Retina (tissue), 1 donor: ENCODE data around the gene CHPF.

ENCODE experiments used
- DNase-seq: peaks from one replicate; pipeline ENCODE4 v3.0.0-alpha.2; 2016

The CHPF gene

DNA sequence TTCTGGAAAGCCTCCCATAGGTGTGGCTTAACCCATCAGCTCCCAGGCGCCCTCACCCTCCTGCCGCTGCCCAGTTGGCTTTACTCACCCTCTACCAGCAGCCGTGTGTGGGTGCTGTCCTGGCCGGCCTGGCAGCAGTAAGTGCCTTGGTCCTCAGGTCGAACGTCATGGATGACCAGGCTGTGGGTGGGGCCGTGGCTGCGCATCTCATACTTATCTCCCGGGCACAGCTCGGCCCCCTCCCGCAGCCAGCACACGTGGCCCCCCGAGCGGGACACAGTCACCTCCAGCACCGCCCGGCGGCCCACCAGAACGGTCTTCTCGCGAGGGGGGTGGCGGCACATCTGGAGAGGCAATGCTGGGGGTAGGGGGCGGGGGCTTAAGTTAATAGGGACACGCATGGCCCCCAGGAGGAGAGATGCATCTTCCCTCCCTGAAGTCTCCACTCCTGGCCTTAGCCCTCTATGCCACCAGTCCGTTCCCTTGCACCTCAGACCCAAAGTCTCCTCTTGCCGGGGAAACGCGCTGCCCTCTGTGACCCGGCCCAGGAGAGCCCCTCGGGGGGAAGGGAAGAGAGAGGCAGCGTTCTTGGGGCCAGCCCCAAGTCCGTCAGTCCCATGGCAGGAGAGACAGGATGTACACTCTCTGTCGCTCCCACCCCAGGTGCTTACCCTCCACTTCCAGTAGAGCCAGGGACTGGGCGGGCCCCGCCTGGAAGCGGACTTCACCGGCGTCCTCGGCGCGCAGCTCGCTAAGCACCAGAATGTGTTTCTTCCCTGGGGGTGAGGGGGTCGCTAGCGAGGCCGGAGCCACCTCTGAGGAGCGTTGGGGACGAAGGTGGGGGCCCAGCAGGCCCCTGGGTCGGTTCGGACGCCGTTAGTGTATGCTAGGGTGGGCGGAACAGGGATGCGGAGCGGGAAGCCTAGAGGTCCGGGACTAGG lies 8.1 kb upstream of the CHPF start:
- DNase-seq, result peak; percentile 44

- DNase-seq, result no peak
Observed at GRCh38 chr2:219549619-219550018, 6.0 kb upstream of the CHPF start.

- no peak for DNase-seq
Observed at GRCh38 chr2:219548990-219549389, 5.4 kb upstream of the CHPF start.

DNA sequence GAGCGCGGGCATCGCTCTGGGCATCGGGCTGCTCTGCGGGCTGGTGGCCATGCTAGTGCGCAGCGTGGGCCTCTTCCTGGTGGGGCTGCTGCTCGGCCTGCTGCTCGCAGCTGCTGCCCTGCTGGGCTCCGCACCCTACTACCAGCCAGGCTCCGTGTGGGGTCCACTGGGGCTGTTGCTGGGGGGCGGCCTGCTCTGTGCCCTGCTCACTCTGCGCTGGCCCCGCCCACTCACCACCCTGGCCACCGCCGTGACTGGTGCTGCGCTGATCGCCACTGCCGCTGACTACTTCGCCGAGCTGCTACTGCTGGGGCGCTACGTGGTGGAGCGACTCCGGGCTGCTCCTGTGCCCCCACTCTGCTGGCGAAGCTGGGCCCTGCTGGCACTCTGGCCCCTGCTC lies 4.0 kb upstream of the CHPF start:
- DNase-seq, result no peak

DNA sequence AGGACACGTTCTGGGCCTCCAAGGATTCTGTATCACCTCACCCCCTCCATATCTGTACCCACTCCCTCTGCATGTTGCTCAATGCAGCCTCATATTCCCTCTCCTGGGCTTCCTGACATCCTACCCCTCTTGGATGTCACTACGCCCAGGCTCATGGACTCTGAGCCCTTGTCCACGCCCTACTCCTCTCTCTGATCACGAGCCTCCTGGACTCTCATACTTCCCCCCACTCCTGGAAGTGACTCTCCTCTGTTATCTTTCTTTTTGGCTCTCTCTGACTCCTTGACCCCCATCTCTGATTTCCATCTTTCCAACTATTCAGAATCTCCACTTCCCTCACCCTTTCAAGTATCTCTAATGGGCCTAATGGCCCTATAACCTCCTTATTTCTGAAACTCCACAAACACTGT lies 2.3 kb upstream of the CHPF start:
- no peak for DNase-seq

GRCh38 chr2:219545295-219545942 lies 1.8 kb upstream of the CHPF start:
- DNase-seq, result no peak

DNA sequence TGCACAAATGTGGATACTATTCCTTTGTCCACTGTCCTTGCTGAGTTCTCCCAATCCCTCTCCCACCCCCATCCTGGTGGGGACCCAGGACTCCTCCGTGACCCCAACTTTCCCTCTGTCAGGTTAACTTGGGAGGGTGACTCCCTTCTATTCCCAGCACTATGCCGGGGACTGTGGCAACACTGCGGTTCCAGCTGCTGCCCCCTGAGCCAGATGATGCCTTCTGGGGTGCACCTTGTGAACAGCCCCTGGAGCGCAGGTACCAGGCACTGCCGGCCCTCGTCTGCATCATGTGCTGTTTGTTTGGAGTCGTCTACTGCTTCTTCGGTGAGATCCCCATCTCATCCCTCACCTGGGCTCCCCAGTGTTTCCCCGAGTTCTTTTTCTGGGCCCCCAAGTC lies 958 bp upstream of the CHPF start:
- DNase-seq, result no peak

- DNase-seq, result no peak
Observed at GRCh38 chr2:219542931-219543595, 546 bp downstream of the CHPF start.

DNA sequence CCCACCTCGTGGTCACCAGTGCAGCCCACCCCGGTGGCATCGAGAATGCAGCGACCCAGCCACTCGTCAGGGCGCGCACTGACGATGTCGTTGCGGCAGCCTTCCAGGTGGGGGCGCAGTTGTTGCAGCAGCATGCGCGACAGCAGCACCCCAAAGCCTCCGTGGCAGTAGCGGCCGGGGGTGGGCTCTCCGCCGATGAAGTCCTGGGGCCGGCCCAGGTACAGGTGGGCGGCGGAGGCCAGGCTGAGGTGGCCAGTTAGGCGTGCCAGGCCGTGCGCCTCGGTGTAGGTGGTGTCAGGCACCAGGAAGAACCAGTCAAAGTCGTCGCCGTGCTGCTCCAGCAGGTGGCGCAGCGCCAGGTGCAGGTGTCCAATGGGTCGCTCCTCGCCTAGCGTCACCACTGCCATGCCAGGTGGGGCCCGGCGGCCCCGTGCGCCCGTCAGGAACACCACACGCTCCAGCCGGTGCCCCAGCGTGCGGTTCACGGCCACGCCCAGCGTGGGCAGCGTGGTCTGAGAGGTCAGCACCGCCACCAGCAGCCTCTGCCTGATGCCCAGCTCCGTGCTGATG lies 1.9 kb downstream of the CHPF start:
- DNase-seq, result peak; percentile 94

DNA sequence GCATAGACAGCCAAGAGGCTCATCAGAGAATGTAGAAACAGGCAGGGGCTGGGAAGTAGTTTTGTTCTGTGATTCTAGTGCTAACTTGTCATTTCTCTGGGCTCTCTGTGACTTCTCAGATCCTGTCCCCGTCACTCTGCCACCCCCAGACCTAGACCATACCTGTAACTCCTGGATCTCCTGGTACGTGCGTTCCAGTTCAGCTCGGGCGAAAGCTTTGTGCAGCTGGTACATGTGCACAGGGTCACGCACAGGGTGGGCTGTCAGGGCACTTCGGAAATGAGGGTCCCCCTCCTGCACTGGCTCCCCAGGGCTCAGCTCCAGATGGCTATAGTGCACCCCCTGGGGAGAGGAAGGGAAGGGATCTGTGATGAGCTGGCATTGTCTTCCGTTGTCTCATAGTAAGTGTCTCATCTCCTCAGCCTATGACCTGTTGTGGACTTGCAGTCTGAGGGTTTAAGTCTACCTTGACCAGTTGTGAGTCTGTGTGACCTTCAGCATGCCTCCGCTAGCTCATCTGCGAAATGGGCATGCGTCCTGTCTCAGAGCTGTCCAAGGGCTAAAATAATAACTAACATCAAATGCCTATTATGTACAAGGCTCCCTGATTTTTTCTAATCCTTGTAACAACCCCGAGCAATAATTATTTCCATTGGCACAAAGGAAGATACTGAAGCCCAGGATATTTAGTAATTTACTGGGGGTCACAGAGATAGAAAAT lies 2.7 kb downstream of the CHPF start:
- DNase-seq, result no peak

DNA sequence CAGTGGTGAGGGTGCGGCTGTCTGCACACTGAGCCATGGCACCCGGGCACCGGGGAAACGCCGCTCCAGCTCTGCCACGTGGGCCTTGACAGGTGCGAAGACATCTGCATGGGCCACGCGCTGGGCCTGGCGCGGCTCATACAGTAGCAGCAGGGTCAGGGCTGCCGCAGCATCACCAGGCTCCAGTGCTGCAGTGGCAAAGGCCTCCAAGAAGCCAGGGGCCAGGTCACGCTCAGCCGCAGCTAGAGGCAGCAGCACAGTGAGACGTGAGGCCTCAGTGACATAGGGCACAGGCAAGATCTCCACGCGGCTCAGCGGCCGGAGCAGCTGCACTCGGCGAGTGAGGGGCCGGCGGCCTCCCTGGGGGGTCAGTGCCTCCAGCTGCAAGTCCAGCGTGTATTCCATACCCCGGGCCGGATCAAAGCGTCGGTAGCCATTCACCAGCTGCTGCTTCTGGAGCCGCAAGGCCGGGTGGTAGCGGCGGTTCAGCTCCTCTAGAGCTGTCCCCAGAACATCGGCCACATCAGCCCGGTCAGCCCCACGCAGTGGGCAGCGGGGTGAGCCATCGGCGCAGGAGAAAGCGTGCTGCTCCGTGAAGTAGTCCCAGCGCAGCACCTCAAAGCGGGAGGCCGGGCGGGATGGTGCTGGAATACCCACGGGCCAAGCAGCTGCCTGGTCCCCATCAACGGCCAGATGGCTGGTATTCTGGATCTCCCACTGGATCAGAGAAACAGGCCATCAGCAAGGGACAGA lies 3.5 kb downstream of the CHPF start:
- peak; percentile 52 for DNase-seq

DNA sequence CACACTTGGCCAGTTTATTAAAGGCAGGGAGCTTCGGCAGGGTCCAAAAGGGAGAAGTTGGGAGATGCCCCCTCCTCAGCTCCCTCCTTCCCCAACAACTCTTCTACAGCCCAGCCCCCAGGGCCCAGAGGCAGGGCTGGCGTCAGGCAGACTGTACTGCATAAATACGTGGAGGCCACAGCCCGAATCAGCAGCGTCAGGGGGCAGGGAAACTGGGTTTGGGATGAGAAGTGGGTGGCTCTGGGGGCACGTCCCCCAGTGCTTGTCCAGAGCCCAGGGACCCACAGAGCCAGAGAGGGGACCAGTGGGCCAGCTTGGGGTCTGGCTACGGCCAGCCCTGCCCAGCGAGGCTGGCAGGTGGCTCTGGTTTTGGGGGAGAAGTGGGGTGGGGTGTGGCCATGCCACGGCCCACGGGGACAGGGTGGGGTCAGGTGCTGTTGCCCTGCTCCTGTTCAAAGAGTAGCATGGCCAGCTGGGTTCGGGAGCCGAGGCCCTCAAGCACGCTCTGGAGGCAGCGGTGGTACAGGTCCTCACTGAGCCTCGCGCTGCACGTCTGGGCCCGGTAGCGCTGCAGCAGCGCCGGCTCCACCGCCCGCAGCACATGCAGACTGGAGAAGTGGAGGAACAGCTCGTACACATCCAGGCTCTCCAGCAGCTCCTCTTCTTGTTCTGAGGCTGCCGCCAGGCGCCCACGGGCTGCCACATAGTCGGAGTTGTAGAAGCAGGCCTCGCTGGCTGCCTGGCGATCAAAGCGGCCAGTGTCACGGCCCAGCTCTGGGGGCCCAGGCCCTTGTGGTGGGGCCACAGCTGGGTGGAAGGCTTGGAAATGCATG lies 4.4 kb downstream of the CHPF start:
- DNase-seq, result peak; percentile 42

DNA sequence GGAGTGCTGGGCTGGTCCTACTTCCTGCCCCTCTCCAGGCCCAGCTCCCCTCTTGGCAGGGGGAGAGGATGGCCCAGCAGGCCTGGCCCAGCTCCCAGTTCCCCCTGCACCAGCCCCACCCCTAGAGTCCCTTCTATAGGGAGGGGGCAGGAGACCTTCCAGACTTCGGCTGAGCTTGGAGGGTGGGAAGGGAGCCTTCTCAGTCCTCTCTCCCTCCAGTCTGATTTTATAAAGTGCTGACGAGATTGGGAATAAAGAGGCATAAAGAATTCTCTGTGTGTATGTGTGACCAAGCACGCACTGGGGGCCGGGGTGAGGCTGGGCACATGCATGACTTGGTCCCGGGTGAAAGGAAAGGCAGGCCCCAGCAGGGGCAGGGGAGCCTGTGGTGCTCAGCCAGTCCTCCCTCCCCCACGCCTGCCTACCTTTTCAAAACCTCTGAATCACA lies 5.1 kb downstream of the CHPF start:
- peak; percentile 75 for DNase-seq

DNA sequence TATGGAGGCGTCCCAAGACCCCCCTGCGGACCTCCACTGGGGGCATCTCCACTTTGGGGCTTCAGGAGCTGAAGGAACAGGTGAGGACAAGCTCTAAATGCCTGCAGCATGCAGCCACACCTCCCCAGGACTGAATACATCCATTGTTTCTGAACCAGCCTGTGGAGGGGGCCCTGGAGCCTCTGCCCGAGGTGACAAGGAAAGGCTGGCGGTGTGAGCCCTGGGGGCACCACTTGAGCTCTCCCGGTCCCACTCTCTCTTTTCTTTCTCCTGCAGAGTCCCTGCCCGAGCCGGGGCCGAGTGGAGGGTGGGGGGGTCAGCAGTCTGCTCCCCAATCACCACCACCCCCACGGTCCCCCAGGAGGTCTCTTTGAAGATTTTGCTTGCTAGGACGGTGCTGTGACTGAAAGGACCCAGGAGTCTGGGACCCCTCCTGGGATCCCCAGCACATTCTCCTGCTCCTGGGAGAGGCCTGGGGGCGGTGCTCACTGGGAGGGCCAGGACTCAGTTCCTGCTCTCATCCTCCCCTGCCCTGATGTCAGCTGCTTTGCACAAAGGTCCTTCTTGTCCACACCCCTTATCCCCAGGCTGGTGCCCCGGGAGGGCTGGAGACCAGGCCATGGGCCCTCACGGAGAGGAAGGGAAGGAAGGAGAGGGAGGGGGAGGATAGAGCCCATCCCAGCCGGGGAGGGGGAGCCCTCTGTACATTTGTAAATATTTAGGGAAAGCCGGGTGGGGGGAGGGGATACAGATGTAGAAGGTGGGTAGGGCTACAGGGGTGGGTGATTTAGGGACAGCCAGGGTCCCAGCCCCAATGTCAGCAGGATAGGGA lies 5.7 kb downstream of the CHPF start:
- peak; percentile 34 for DNase-seq

- DNase-seq, result no peak
Observed at GRCh38 chr2:219536967-219537366, 6.6 kb downstream of the CHPF start.

DNA sequence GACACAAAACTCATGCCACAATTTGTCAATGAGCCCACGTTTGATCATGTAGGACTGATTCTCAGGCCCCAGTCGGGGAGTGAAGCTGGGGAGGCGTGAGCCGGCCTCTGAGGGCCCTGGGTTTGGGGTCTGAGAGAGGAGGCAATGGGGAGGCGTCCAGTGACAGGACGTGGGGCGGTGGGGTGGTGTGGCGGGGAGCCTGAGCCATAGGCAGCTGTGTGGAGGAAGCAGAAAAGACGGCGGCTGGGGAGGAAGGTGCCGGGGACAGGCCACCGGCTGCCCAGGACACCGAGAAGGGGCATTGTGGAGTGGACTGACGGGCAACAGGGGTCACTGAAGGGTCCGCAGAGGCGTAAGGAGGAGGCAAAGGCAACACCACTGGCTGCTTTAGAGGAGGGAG lies 7.2 kb downstream of the CHPF start:
- DNase-seq, result no peak

- DNase-seq, result no peak
Observed at GRCh38 chr2:219533930-219534661, 9.5 kb downstream of the CHPF start.

DNA sequence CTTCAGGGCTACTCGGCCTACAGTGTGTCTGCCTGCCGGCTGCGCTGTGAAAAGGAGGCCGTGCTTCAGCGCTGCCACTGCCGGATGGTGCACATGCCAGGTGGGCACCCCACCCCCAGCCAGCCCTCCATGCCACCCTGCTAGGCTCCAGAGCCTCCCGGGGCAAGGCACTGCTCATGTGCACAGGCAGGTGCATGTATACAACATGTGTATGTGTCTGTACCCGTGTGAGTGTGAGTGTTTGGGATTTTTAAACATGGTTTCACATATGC lies 11.3 kb downstream of the CHPF start:
- no peak for DNase-seq

DNA sequence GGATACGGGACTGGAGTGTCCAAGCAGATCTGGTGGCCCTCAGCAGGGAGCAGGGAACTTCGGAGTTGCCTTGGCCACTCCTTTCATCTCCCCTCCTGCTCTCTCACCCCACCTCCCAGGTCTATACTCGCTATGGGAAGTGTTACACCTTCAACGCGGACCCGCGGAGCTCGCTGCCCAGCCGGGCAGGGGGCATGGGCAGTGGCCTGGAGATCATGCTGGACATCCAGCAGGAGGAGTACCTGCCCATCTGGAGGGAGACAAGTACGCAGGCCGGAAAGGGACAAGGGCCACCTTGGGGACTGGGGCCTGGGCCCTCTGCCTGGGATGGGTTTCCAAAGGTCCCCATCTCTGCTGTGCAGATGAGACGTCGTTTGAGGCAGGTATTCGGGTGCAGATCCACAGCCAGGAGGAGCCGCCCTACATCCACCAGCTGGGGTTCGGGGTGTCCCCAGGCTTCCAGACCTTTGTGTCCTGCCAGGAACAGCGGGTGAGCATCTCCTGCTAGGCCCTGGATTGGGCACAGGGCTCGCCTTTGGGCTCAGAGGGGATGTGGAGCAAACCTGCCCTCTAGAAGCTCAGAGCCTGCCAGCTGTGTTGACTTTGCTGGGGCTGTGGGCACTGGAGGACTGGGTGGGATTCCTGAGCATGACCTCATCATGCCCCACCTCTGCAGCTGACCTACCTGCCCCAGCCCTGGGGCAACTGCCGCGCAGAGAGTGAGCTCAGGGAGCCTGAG lies 11.8 kb downstream of the CHPF start:
- DNase-seq, result no peak
